ENCODE results near the gene THRB.

- TF ChIP-seq, protein P1, sequence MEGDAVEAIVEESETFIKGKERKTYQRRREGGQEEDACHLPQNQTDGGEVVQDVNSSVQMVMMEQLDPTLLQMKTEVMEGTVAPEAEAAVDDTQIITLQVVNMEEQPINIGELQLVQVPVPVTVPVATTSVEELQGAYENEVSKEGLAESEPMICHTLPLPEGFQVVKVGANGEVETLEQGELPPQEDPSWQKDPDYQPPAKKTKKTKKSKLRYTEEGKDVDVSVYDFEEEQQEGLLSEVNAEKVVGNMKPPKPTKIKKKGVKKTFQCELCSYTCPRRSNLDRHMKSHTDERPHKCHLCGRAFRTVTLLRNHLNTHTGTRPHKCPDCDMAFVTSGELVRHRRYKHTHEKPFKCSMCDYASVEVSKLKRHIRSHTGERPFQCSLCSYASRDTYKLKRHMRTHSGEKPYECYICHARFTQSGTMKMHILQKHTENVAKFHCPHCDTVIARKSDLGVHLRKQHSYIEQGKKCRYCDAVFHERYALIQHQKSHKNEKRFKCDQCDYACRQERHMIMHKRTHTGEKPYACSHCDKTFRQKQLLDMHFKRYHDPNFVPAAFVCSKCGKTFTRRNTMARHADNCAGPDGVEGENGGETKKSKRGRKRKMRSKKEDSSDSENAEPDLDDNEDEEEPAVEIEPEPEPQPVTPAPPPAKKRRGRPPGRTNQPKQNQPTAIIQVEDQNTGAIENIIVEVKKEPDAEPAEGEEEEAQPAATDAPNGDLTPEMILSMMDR (IDR thresholded peaks at IDR 0.05): no peak
- TF ChIP-seq POLR2AphosphoS5 (IDR thresholded peaks at IDR 0.05): no peak
Measured at GRCh38 chr3:24396338-24396737, 98.3 kb downstream of the THRB start.
